SK-N-MC (cell line): Measurements from ENCODE around the gene ZNF275.

Experiments
- EZH2 ChIP-seq: fragments of 200-600 bp; sonication (generic); IDR thresholded peaks from one replicate; pipeline ENCODE4 v1.6.1; 2017; ENCODE audit warnings: antibody characterized with exemption
- FOXP2 ChIP-seq: optimal IDR thresholded peaks from 2 replicates; pipeline ENCODE3; 2011; ENCODE audit warnings: mild to moderate bottlenecking, moderate library complexity; ENCODE audit not compliant: insufficient read depth; ENCODE audit errors: extremely low read length, control extremely low read depth
- POLR2AphosphoS5 ChIP-seq: IDR thresholded peaks from 2 replicates; pipeline ENCODE4 v1.6.1; 2012; ENCODE audit warnings: mild to moderate bottlenecking, low read depth, low read length, borderline replicate concordance

DNA sequence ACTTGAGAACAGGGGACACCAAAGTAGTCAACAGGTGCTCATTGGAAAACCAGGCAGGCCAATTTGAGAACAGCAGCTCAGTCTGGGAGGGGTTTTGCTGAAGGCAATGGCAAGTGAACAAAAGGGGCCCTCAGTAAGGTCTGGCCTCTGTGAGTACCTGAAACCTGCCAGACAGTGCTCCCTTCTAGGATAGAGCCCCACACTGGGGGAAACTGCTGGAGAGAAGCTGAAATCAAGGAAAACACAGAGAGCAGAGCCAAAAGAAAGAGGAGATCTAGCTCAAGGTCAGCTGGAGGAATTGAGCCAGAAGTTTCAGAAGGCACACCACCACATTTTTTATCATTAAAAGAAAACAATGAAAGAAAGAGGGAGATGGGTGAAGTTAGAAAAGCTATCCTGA, 39.0 kb downstream of the ZNF275 start:
- TF ChIP-seq EZH2, result no peak
- no peak for TF ChIP-seq POLR2AphosphoS5
- TF ChIP-seq FOXP2, result no peak
